HG03103 (cell line): ENCODE data around the gene INPP4B.
"Not testable (repeated sequence)": the region's sequence is repeated elsewhere in the genome, so short reads cannot be mapped to it uniquely, and the experiment has no call there.

Experiments used
- ATAC-seq: cut with Tn5 transposase; IDR thresholded peaks from one replicate; pipeline ENCODE4 v1.9.1; 2021; ENCODE audit warnings: low read depth; ENCODE audit not compliant: unreplicated experiment

The INPP4B gene

DNA sequence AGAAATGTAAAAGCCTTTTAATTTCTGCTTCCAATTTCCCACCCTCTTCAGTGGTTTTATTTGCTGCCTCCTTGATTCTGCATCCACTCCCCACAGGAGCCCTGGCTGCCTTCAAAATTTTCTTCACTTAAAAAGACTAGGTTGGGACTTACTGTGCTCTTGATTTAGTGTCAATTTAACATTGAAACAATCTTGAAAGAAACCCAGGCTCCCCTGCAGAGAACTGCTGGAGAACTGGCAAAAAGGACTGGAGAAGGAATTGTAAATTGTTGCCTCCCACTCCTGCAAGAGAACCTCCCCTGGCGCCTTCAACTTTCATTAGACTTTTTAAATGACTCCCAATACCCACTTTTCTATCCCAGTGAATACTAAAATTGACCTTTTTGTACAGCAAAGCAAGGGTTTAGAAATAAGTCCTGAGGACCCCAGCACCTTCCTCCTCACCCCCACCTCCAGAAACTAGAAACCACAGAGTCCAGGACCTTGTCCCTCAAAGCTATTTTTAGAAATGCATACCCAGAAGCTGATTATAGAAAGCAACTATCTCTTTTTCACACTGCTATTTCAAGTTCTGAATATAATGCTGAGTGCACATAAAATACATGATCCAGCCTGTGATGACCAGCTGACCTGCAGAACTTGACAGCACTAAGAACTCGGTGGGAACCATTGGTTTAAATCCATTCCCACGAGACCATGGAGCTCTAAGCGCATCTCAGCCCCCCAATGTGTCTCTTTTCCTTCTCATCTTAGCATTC lies 155.5 kb downstream of the INPP4B start:
- no peak for ATAC-seq

DNA sequence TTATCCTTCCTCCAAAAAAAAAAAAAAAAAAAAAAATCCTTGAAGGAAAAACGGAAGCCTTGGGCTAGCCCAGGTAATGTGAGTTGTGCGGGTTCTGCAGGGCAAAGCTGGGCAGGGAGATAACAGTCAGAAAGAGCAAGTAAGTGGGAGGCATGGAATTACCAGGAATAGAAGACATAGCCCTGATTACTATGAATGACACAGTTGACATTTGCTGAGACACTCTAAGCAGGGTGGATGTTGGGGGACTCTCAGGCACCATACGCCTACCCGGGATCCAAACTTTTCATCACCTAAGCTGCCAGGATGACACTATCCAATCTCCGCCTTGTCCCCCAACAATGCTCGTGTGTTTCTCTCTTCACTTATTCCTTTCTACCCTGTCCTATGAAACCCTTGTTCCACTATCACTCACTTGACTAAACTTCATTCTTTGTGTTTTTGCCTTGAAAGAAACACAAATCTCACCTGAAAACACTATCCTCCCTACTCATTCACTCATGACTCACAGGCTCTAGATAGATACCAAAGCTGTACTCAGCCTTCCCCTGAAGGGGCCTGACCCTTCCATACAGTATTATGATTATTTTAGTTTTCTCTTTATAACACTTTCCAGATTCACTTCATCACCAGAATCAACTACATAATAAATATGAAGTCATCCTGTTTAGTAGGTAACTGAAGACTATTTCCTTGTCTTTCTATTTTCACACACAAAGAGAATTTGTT lies 158.4 kb downstream of the INPP4B start:
- ATAC-seq: no peak

DNA sequence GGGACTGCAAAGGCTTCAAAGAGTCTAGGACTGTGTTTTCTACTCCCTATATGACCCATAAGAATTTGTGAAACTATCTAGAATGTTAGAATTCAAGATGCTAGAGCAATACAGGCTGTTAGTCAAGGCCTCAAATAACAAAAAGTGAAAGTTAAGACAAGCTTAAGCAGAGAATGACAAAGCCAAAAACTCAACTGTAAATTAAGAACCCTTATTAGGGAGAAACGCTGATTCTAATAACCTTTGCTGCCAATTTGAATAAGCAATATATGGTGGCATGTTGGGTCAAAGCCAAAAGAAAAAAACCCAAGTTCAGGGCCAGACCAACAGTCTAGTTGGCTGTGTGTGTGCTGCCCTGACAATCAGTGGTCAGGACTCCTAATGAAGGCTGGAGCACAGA lies 160.0 kb downstream of the INPP4B start:
- ATAC-seq: no peak

DNA sequence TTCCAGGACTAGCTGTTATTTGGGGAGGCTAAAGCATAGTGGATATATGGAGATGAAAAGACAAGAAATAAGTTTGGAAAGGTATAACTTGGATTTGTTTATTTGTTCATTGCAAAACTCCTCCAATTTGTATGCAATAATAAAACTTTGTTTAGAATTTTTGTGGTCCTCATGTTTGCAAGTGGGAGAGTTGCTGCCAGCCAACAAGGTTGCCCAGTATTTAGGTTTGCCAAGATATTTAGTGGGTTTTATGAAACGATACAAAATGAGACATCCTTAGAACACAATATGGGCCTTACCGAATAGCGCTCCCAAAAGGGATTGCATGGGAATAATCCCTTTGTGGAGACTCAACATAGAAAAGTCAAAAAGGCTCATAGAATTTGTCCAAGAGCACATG lies 162.1 kb downstream of the INPP4B start:
- ATAC-seq: no peak

DNA sequence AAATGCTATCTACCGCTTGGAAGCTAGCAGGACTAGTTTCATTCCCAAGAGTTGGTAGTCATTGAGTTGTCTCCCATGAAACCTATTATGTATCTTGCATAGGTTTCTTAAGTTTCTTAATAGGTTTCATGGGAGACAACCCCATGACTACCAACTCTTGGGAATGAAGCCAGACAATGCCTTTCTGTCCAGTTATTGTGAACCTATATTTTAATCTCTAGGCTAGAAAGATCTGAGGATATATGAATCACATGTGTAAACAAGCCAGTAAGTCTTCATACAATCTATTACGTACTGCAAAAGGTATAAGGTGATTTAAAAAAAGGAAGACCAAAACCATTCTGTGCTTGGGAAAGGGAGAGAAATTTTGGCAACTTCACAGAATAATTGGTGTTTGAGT lies 162.6 kb downstream of the INPP4B start:
- ATAC-seq: no peak

DNA sequence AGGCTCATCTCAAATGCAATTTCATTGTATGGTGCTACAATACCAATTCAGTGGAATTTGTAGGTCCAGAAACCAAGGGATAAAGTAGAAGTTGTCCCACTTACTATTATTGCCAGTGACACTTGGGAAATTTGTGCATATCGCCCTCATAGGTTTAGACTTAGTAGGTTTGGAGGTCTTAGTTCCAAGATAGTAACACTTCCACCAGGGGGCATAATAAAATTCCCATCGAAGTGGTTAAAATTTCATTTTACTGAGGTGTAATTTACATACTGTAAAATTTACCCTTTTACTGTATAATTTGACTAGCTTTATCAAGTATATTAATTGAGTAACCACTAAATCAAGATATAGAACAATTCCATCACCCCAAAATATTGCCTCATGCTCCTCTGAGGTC lies 174.6 kb downstream of the INPP4B start:
- ATAC-seq: no peak

DNA sequence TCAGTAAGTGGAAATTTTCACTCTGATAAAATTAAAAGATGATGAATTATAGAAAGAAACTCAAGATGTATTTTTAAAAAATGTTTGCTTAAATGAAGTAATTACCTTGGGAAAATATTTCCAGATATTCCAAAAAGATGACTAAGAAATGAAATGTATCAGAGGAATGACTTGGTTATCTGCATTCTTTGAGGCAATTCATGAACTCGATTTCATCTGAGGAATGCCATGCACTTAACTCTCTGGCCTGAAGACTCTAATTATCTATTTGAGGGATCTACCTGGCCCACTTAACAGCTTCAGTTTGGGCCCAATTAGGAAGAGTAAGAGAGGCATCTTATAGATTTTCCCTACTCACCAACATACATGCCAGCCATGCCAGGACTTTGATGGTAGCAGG lies 182.3 kb downstream of the INPP4B start:
- no peak for ATAC-seq

DNA sequence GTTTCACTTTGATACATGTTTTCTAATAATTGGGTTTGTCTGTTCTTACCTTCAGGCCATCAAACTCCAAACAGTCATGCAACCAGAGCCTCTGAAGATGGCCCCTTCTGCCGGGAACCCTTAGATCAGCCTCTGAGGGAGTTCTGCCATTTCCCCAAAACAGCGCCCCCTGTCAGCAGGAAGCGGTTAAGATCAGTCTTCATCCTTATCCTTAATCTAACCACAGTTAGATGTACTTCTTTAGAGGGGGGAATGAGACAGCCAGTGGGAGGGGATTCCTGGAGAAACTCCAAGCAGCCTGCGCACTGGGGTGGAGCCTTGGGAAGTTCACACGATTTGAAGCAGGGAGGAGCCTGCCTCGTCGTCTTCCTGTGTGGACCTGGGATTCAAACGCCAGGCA lies 185.4 kb downstream of the INPP4B start:
- ATAC-seq: no peak

DNA sequence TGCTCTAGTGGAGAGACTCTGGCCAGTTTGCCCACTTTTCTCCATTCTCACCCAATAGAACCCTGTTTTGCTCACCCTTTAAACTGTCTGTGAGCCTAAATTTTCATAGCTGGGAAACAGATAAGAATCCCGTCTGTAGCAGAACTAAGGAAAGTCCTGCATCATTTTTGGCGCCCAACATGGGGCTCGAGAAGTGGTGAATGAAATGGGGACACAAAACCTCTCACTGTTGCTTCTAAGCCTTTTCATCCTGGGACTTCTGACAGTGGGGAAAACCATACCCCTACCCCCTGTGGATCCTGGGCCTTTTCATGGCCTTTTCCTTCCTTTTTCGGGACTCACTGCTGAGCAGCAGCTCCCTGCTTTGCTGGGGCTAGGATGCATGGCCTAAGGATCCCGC lies 189.9 kb downstream of the INPP4B start:
- no peak for ATAC-seq

DNA sequence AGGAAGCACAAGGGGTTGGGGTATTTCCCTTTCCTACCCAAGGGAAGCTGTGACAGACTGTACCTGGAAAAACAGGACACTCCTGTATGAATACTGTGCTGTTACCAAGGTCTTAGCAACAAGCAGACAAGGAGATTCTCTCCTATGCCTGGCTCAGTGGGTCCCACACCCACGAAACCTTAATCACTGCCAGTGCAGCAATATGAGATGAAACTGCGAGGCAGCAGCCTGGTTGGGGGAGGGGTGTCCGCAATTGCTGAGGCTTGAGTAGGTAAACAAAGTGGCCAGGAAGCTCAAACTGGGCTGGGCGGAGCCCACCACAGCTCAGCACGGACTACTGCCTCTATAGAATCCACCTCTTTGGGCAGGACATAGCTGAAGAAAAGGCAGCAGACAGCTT lies 197.7 kb downstream of the INPP4B start:
- no peak for ATAC-seq

DNA sequence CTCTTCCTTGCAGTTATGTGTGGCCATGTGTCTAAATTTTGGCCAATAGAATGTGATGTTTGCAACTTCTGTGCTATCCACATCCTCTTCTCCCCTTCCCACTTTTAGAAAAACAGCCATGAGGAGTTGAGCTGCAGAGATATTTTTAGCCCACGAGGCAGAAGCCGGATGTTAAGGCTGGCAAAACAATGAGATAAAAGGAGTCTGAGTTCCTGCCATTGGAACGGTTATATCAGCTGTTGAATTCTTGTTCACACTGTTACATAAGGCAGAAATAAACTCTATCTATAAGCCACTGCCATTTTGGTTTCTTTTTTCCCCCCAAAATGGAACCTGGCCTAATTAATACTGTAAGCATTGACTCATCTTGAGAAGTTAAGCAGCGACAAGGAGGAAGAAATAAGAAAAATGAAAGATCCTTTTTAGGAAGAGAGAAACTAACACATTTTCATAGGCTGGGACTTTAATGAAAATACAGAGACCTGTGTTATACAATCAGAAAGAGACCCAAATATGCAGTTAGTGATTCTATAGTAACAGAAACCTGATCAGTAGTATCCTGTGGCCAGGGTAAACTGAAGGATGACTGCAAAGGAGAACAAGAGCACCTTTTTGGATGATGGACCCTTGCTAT lies 200.5 kb downstream of the INPP4B start:
- ATAC-seq: no peak

DNA sequence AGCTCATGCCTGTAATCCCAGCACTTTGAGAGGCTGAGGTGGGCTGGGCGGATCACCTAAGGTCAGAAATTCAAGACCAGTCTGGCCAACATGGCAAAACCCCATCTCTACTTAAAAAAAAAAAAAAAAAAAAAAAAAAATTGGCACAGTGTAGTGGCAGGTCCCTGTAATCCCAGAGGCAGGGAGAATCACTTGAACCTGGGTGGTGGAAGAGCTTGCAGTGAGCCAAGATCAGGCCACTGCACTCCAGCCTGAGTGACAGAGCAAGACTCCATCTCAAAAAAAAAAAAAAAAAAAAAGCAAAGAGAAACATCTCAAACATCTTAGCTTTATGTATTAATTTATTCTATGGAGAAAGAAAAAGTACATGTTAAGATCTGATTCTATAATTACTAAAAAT lies 201.5 kb downstream of the INPP4B start:
- not testable (repeated sequence) for ATAC-seq

DNA sequence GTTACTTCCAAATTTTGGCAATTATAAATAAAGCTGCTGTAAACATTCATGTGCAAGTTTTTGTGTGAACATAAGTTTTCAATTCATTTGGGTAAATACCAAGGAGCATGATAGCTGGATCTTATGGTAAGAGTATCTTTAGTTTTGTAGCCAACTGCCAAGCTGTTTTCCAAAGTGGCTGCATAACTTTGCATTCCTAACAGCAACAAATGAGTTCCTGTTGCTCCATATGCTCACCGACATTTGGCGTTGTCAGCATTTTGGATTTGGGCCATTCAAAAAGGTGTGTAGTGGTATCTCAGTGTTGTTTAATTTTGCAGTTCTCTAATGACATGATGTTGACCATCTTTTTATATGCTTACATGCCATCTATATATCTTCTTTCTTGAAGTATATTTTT lies 208.5 kb downstream of the INPP4B start:
- ATAC-seq: no peak

DNA sequence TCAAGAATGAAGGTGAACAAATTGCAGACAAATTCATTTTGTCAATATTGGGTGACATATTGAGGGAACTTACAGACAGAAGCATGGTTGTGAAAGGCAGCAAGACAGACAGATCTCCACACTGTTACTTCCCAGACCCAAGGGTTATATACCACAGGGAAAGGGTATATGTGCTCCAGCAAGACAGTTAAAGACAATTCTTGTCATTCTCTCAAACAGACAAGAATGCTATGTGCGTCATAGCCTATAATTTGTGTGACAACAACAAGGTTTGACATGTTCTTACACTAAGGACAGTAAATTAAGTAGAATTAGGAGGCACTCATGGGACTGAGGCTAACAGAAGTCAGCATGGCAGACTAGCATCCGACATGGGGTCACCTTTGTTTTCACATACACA lies 214.3 kb downstream of the INPP4B start:
- no peak for ATAC-seq

DNA sequence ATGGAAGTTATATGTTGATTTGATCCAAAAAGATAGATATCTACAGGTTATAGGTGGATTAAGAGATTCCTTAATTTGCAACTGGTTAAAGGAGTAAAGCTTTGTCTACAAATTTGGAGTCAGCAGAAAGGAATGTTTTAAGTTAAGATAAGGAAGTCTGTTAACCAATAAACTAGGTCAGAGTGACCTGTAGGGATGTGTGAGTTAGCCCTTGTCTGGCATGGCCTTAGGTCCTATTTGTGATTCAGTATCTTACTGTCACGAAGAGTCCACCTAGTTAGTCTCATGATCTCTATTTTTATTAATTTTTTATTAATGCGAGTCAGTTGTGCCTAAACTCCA lies 230.8 kb downstream of the INPP4B start:
- ATAC-seq: no peak

DNA sequence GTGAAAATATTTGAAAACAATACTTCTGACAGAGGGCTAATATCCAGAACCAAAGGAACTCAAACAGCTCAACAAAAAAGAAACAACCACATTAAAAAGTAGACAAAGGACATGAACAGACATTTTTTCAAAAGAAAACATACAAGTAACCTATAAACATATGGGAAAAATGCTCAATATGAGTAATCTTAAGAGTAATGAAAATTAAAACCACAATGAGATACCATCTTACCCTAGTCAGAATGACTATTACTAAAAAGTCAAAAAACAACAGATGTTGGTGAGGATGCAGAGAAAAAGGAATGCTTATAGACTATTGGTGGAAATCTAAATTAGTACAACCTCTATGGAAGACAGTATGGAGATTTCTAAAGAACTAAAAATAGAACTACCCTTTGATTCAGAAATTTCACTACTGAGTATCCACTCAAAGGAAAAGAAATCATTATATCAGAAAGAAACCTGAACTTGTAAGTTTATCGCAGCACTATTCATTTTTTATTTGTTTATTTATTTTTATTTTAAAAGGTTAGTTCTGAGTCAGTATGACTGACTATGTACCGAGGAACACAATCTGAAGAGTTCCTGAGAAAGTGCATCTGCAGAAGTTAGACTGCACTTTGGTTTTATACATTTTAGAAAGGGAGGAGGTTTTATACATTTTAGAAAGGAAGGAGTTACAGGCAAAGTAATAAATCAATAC lies 231.3 kb downstream of the INPP4B start:
- ATAC-seq: no peak

DNA sequence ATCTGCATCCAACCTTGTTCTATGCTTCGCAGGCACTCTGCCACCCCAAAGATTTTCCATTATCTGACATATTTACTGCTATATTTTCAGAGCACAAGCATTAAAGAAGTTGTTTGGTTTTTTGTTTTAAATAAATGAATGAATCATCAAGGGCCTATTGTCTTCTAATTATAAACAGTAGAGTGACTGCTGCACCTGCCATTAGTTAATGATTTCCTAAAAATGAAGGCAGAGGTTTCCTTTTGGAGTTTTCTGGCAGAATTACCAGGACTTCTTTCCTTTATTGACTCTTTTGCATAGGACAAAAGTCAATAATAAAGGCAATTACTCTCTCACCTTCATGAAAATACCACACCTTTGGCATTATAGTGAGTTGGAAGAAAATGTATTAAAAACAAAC lies 238.1 kb downstream of the INPP4B start:
- no peak for ATAC-seq

DNA sequence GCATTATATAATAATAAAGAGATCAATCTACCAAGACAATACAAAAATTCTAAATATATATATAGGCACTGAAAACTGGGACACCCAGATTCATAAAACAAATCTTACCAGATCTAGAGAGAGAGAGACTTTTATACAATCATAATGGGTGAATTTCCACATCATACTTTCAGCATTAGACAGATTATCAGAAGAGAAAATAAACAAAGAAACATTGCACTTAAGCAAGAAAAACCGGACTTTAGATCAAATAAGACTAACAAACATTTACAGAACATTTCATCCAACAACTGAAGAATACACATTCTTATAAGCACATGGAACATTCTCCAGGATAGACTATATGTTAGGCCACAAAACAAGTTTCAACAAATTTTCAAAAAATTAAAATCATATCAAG lies 245.1 kb downstream of the INPP4B start:
- no peak for ATAC-seq

DNA sequence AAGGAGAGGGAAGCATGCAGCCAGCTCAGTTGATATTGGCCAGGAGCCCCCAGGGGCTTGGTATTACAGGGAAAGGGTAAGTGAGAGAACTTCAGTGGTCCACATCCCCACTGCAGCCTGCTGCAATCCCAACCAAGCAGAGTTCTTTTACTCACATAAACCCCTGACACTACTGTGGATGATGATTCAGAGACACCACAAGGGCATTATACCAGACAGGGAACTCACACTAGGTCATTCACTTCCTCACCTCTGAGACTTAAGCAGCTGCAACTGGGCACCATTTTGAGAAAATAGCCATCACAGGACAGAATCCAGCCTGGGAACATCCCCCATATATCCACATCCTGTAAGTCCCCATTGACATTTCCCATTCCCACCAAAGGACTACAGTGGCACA lies 248.0 kb downstream of the INPP4B start:
- ATAC-seq: no peak

DNA sequence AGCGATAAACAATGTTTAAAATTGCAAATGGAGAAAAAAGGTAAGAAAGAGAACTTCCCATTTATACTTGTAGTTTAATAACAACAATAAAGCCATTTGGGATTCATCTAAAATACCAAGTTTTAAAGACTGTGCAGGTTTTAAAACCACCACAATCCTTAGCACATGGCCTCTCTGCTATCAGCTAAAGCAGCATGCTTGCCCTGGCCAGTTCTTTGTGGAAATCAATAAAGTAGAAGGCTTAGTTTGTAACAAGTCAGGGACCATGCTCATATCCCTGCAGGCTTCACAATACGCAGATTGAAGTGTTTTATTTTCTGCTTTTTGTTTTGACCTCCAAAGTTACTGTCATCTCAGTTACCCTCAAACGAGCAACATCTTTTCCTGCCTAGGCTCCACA lies 249.5 kb downstream of the INPP4B start:
- ATAC-seq: no peak

DNA sequence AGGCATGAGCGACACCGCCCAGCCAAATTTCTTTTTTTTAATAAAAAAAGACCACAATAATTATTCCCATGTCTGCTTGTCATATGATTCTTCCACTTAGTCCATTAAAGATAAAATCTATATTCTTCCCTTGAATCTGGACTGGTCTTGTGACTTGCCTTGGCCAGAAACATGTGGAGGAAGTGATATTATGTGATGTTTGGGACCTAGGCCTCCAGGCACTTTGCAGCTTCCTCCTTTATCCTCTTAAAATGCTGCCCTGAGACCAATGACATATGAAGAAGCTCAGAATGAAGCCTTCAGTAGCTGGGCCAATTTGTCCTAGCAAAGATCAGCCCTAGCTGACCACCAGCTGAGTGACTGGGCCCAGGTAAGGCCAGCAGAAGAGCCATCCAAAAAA lies 250.0 kb downstream of the INPP4B start:
- no peak for ATAC-seq
